Stimulated activated CD4-positive, alpha-beta T cell treated with anti-CD3 and anti-CD28 coated beads, TNF-alpha, amount 100 ng/mL, for 24 hours (primary cell): ENCODE results near the gene YIPF1.
A peak's percentile ranks its signal among the peaks of the same experiment; 100 is the strongest.

Source experiments
- DNase-seq, 3 experiments: peaks; one replicate each; pipeline ENCODE4 v3.0.0-alpha.2; 2020; ENCODE audit warnings: low read depth in 3 of 3

The YIPF1 gene

GRCh38 chr1:53889304-53890298 lies at the start of gene YIPF1:
Gene YIPF1, minus strand, starts transcription at chr1:53889797. Its CDS starts 860 bp downstream, at chr1:53888937.
- peak; percentile 63 to 86 (median 70) for DNase-seq

- no peak for DNase-seq
Observed at GRCh38 chr1:53938136-53938830, 48.7 kb upstream of the YIPF1 start.

GRCh38 chr1:53936430-53936829 lies 46.8 kb upstream of the YIPF1 start:
- no peak for DNase-seq

- DNase-seq = no peak
Observed at GRCh38 chr1:53934170-53934765, 44.7 kb upstream of the YIPF1 start.

GRCh38 chr1:53931523-53931922 lies 41.9 kb upstream of the YIPF1 start:
- no peak for DNase-seq

GRCh38 chr1:53930932-53931331 lies 41.3 kb upstream of the YIPF1 start:
- DNase-seq = no peak

- no peak for DNase-seq
Observed at GRCh38 chr1:53929246-53929960, 39.8 kb upstream of the YIPF1 start.

- no peak for DNase-seq
Observed at GRCh38 chr1:53927376-53927881, 37.8 kb upstream of the YIPF1 start.

GRCh38 chr1:53919675-53920066 lies 30.1 kb upstream of the YIPF1 start:
- DNase-seq = peak in 1 of 3 experiments; percentile 9

GRCh38 chr1:53918343-53918742 lies 28.7 kb upstream of the YIPF1 start:
- DNase-seq = no peak

- no peak for DNase-seq
Observed at GRCh38 chr1:53913352-53914033, 23.9 kb upstream of the YIPF1 start.

- DNase-seq = no peak
Observed at GRCh38 chr1:53911442-53911841, 21.8 kb upstream of the YIPF1 start.

GRCh38 chr1:53909946-53910345 lies 20.3 kb upstream of the YIPF1 start:
- no peak for DNase-seq

- no peak for DNase-seq
Observed at GRCh38 chr1:53906121-53906520, 16.5 kb upstream of the YIPF1 start.

GRCh38 chr1:53905509-53905908 lies 15.9 kb upstream of the YIPF1 start:
- DNase-seq = no peak

- no peak for DNase-seq
Observed at GRCh38 chr1:53902235-53903138, 12.9 kb upstream of the YIPF1 start.

GRCh38 chr1:53899708-53900107 lies 10.1 kb upstream of the YIPF1 start:
- no peak for DNase-seq

GRCh38 chr1:53899206-53899628 lies 9.6 kb upstream of the YIPF1 start:
- no peak for DNase-seq

GRCh38 chr1:53896635-53897229 lies 7.1 kb upstream of the YIPF1 start:
- no peak for DNase-seq
